GF-D8 (cell line): ENCODE measurements around the gene OSBPL3.

Source experiments
- DNase-seq: peaks from one replicate; lab custom pipeline; 2025; lab: John Stamatoyannopoulos, UW

The OSBPL3 gene

GRCh38 chr7:24863626-24864025 is 116.4 kb downstream of the OSBPL3 start:
- no peak for DNase-seq

GRCh38 chr7:24862461-24862860 is 117.5 kb downstream of the OSBPL3 start:
- no peak for DNase-seq

GRCh38 chr7:24861336-24861735 is 118.6 kb downstream of the OSBPL3 start:
- DNase-seq, result no peak

GRCh38 chr7:24860611-24861010 is 119.4 kb downstream of the OSBPL3 start:
- no peak for DNase-seq

GRCh38 chr7:24858108-24858977 is 121.6 kb downstream of the OSBPL3 start:
- DNase-seq, result no peak

GRCh38 chr7:24857623-24858022 is 122.4 kb downstream of the OSBPL3 start:
- no peak for DNase-seq

- DNase-seq, result no peak
Measured at GRCh38 chr7:24854866-24855265, 125.1 kb downstream of the OSBPL3 start.

GRCh38 chr7:24851786-24852185 is 128.2 kb downstream of the OSBPL3 start:
- no peak for DNase-seq

GRCh38 chr7:24848878-24849277 is 131.1 kb downstream of the OSBPL3 start:
- no peak for DNase-seq

- DNase-seq, result no peak
Measured at GRCh38 chr7:24847754-24848153, 132.2 kb downstream of the OSBPL3 start.

- DNase-seq, result no peak
Measured at GRCh38 chr7:24843821-24844434, 136.1 kb downstream of the OSBPL3 start.

- DNase-seq, result no peak
Measured at GRCh38 chr7:24842449-24843241, 137.3 kb downstream of the OSBPL3 start.

- no peak for DNase-seq
Measured at GRCh38 chr7:24842029-24842428, 137.9 kb downstream of the OSBPL3 start.

- no peak for DNase-seq
Measured at GRCh38 chr7:24840563-24840962, 139.4 kb downstream of the OSBPL3 start.

GRCh38 chr7:24836084-24836483 is 143.9 kb downstream of the OSBPL3 start:
- DNase-seq, result peak; percentile 34

GRCh38 chr7:24835643-24836042 is 144.3 kb downstream of the OSBPL3 start:
- no peak for DNase-seq

GRCh38 chr7:24834128-24834798 is 145.7 kb downstream of the OSBPL3 start:
- no peak for DNase-seq

- no peak for DNase-seq
Measured at GRCh38 chr7:24833549-24833948, 146.4 kb downstream of the OSBPL3 start.

GRCh38 chr7:24831240-24831639 is 148.7 kb downstream of the OSBPL3 start:
- DNase-seq, result peak; percentile 17

GRCh38 chr7:24830440-24831050 is 149.4 kb downstream of the OSBPL3 start:
- no peak for DNase-seq

GRCh38 chr7:24829787-24830186 is 150.2 kb downstream of the OSBPL3 start:
- DNase-seq, result no peak
